DMS153 treated with DMSO at 0.1 percent for 48 hours (cell line): ENCODE results near the gene ATG4A.

Source experiments
- DNase-seq: peaks from one replicate; lab custom pipeline; 2025; ENCODE audit not compliant: unreplicated experiment; lab: John Stamatoyannopoulos, UW

The ATG4A gene, protein sequence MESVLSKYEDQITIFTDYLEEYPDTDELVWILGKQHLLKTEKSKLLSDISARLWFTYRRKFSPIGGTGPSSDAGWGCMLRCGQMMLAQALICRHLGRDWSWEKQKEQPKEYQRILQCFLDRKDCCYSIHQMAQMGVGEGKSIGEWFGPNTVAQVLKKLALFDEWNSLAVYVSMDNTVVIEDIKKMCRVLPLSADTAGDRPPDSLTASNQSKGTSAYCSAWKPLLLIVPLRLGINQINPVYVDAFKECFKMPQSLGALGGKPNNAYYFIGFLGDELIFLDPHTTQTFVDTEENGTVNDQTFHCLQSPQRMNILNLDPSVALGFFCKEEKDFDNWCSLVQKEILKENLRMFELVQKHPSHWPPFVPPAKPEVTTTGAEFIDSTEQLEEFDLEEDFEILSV

DNA sequence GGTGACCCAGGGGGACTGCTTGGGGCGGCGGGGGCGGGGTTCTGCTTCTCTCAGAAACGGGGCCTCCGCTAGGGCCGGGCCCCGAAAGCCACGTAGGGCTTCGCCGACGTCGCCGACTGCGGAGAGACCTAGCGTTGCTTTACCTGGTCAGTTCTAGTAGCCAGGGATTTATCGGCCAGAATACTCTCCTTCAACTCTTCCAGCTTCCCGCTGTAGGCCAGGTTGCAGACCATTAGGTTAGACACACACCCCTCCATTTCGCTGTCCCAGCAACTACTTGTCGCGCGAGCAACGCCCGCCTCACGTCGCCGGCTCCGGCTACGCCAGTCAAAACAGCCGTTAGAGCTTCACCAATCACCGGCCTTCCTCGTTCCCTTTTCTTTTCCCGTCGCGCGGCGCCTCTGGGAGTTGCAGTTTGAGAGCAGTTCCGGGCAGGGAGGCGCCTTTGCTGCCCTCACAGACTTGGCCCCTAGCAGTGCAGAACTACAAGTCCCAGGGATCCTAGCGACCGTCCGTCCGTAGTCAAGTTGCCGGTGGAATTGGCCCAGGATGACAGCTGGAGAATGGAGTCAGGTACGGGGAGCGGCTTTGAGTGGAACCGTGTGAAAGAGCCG, at the start of gene ATG4A, which contains the start of gene PSMD10:
TSS of gene ATG4A (plus strand) at position 515 of the 614 bp plus-strand sequence. CDS start at position 564, 49 bp downstream.
TSS of gene PSMD10 (minus strand) at position 279 of the 614 bp plus-strand sequence. CDS start at position 257, 22 bp downstream.
- peak; percentile 69 for DNase-seq

GRCh38 chrX:108044554-108045256, 46.9 kb upstream of the ATG4A start, which contains the start of gene VSIG1:
Gene VSIG1, plus strand, starts transcription at chrX:108045065. Its CDS starts 66 bp downstream, at chrX:108045131.
- DNase-seq = no peak

DNA sequence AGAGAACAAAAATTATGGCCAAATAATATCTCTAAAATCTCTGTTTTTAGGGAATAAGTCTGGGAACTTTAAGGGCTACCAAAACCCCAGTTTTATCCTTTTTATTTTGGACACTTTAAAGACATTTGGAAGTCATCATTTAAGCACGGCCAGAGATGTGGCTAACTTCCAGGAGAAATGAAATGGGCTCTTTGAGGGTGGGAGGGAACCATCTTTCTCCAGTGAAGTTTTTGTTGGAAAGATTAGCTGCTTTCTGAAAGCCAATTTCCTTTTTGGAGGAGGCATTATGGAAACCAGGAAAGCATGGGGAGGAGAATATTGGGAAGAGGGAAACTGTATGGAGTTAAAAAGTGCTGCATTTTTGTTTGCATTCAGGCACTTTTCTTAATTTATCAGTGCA, 41.9 kb upstream of the ATG4A start:
- DNase-seq = no peak

- DNase-seq = no peak
Measured at GRCh38 chrX:108053218-108053617, 38.4 kb upstream of the ATG4A start.

DNA sequence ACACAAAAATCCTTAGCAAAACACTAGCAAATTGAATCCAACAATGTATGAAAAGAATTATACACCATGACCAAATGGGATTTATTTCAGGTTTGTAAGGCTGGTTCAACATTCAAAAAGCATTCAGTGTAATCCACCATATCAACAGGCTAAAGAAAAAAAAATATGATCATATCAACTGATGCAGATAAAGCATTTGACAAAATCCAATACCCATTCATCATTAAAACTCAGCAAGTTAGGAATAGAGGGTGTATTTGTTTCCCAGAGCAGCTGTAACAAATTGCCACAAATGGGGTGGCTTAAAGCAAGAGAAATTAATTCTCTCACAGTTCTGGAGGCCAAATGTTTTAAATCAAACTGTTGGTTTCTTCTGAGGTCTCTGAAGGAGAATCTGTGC, 36.0 kb upstream of the ATG4A start:
- no peak for DNase-seq

DNA sequence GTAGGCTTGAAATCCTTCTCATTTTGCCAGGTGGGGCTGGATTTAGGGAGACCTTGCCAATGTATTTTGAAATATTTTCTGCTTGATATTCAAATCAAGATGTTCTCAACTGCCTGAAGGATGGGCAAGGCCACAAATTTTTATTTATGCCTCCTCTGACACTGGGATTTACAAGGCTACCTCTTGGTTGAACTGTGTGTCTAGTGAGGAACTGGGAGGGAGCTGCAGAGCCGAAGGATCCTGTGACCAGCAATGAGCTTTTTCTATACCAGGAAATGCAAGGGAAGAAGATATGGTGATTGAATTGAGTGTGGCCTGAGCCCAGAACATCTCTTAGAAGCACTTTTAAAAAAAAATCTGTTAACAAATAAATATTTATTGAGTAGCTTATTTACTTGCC, 31.8 kb upstream of the ATG4A start:
- no peak for DNase-seq

- no peak for DNase-seq
Measured at GRCh38 chrX:108064001-108064400, 27.6 kb upstream of the ATG4A start.

GRCh38 chrX:108064613-108065012, 27.0 kb upstream of the ATG4A start:
- DNase-seq = no peak

GRCh38 chrX:108068121-108068520, 23.5 kb upstream of the ATG4A start:
- no peak for DNase-seq

DNA sequence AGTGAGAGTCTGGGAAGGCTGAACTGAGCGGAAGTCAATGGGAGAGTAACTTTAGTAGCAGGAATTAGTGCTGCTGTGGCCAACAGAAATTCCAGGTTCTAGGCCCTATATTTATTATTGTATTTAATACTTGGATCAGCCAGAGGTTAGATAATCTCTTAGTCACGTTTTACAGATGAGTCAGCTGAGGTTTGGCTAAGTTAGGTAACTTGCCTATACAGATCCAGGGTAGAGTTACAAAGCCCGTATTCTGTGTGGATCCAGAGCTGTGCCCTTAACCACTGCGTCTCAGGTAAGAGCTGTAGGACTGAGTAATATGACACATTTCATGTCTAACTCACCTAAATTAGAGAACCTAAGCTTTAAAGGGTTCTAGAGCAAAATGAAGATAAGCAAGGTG, 20.7 kb upstream of the ATG4A start:
- DNase-seq = no peak

GRCh38 chrX:108071578-108071977, 20.0 kb upstream of the ATG4A start:
- no peak for DNase-seq

GRCh38 chrX:108072746-108073145, 18.8 kb upstream of the ATG4A start:
- no peak for DNase-seq

- no peak for DNase-seq
Measured at GRCh38 chrX:108081110-108081509, 10.5 kb upstream of the ATG4A start.

GRCh38 chrX:108087792-108088191, 3.8 kb upstream of the ATG4A start:
- no peak for DNase-seq

GRCh38 chrX:108088511-108088910, 3.1 kb upstream of the ATG4A start:
- DNase-seq = no peak

GRCh38 chrX:108090491-108091263, 901 bp upstream of the ATG4A start:
- no peak for DNase-seq

DNA sequence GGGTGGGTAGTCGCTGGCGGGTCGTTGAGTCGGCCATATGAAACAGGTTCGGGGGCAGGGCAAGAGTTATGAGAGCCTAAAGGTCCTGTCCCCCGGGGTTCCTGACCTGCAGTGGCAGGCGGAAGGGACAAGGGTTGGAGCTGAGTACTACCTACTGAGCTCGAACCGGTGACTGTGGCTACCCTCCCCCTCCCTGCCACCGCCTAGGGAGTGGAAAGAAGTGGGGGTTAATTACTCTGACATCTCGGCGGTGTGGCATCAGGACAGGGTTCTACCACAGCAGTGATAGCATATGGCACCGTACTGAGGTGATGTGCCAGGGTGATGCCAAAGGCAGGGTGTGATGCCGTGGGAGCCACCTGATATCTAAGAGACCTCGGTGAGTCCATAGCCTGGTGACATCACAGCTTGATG, 307 bp downstream of the ATG4A start:
- DNase-seq = no peak

DNA sequence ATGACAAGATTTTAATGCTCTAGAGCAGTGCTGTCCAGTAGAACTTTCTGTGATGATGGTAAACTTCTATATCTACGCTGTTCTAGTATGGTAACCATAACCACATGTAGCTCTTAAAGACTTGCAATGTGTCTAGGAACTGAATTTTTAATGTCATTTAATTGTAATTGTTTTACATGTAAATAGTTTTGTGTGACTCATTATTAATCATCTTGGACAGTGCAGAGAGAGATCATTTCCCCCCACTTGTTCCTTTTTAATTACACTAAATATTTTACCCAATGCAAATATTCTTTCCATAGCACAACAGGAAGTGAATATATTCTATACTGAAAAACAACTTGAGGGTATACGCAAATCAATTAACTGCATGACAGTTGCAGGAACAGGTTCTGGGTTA, 5.8 kb downstream of the ATG4A start:
- DNase-seq = no peak

DNA sequence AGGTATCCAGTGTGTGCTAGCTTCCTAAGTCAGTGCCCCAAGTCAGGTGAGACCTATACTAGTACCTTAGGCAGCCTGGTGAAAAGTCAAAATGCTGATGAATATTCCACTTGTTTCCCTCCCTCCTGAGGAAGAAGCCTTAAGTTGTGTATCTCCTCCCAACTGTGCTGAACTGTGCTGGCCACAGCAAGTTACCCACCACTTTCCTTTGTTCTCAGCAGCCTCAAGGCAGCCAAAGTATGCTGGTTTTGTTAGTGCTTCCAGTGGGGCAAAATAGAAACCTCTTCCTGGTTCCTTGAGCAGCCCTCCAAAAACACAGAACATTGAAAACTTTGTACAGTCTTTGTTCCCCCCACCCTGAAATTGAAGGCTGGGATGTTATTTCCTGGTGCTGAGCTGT, 13.9 kb downstream of the ATG4A start:
- DNase-seq = no peak

DNA sequence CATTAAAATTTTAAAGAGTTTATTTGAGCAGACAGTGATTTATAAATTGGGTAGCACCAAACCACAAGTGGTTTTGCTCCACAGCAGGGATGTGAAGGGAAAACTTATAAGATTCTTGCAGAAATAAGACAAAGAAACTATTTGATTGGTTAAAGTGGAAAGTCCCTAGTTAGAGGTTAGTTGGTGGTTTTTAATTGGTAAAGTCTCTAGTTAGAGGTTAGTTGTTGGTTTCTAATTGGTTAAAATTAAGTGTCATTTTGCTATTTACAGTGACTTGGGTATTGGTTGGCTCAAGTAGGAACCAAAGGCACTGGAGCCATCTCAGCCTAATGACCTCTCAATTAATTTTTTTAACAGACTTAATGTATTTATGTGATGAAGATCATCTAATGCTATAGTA, 23.0 kb downstream of the ATG4A start:
- no peak for DNase-seq

DNA sequence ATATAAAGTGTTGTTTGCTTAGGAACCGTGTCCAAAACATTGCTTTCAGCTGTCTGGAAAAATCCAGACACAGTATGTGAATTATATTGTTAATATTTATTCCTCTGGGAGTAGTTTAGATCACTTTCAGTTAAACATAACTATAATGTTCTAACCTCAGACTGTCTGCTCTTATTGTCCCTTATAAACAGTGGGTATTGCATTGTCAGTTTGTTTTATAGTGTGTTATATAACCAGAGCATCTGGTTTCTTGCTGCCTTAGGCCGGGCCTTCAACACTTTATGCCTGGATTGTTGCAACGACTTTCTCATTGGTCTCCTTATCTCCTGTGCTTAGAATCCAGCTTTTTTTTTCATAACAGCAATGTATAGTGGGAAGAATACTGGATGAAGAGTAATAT, 26.4 kb downstream of the ATG4A start:
- no peak for DNase-seq
